Mesenteric fat pad (tissue), 1 donor: ENCODE data around the gene PDILT. TPM values are rescaled to one million over a fixed set of nuclear protein-coding genes. Genes with fewer than 3 reads are reported as not detected.

ENCODE experiments used
- total RNA-seq: library from RNA; stranded (reverse); fragmentation: NEBNext Ultra II Directional; extraction: Animal tissue kit (Norgen Biotek cat#: 25700); gene quantifications from one replicate; pipeline ENCODE4 v1.2.1, GENCODE V29; 2021
- donor health status: DM: yes; HTN: yes; CAD: no.

The PDILT gene
- total RNA-seq, 1 donor from 2014 or later: not detected

Other genes starting within 250 kb of the PDILT start
- gene GP2, start 77.2 kb downstream of the PDILT start, total RNA-seq: 2.2 TPM
- gene UMOD, start 52.0 kb downstream of the PDILT start, total RNA-seq: not detected
- gene ACSM5, start 4.8 kb upstream of the PDILT start, total RNA-seq: 21.2 TPM
- gene ACSM2A, start 46.8 kb upstream of the PDILT start, total RNA-seq: not detected
- gene ACSM2B, start 171.6 kb upstream of the PDILT start, total RNA-seq: not detected